Adipocyte (in vitro differentiated cells): Measurements from ENCODE around the gene MAP3K4.

Source experiments
- DNase-seq: peaks from one replicate; pipeline ENCODE4 v3.0.0-alpha.2; 2015; ENCODE audit warnings: low read depth
- H3K27me3 ChIP-seq: replicated peaks from 2 replicates; pipeline ENCODE4 v1.7.0; 2013; ENCODE audit warnings: mild to moderate bottlenecking, low read length, moderate library complexity; ENCODE audit not compliant: control insufficient read depth, insufficient read depth
- H3K36me3 ChIP-seq: 2 replicates; pipeline ENCODE4 v1.7.0; 2013; ENCODE audit warnings: low read length, mild to moderate bottlenecking, moderate library complexity; ENCODE audit not compliant: control insufficient read depth, insufficient read depth, severe bottlenecking
- H3K4me1 ChIP-seq: 2 replicates; pipeline ENCODE4 v1.7.0; 2013; ENCODE audit warnings: mild to moderate bottlenecking, low read length, moderate library complexity; ENCODE audit not compliant: control insufficient read depth, insufficient read depth
- H3K4me3 ChIP-seq: 2 replicates; pipeline ENCODE4 v1.7.0; 2013; ENCODE audit warnings: mild to moderate bottlenecking, low read length, moderate library complexity
- H3K9ac ChIP-seq: 2 replicates; pipeline ENCODE4 v1.7.0; 2013; ENCODE audit warnings: mild to moderate bottlenecking, low read length, moderate library complexity
- H3K9me3 ChIP-seq: 2 replicates; pipeline ENCODE4 v1.7.0; 2013; ENCODE audit warnings: mild to moderate bottlenecking, low read length, moderate library complexity; ENCODE audit not compliant: control insufficient read depth

MAP3K4 gene

DNA sequence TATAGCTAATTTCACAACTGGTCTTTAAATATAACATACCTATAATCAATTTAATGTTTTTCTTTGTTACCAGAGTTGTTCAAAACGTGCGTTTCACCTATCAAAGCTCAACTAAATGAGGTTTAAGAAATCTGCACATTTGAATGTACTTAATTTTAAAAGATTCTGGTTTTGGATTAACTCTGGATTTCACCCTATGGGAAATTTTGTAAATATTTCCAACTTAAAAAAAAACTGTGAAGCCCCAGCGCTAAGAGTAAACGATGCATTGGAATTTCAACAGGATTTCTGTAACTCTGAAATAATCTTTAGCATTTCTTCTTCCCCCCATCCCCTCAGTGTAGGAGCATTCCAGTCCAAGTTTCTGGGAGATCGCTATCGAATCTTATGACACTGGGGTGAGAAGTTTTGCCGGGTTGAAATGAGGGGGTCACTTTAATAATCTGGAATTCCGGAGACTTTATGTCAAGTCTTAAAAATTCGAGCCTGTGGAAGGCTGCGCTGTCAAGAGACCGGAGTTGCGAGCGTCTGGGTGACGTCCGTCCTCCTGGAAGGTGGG is 643 bp upstream of the MAP3K4 start:
- Histone ChIP-seq H3K4me1 (peaks cover 11% of the 10 kb centered on the region), H3K9me3 (no peaks in the 10 kb centered on the region), H3K9ac (peak overlapping the region; percentile 93), H3K27me3 (no peaks in the 10 kb centered on the region), H3K36me3 (no peaks in the 10 kb centered on the region), H3K4me3 (peak overlapping the region; percentile 92)
- DNase-seq: no peak

DNA sequence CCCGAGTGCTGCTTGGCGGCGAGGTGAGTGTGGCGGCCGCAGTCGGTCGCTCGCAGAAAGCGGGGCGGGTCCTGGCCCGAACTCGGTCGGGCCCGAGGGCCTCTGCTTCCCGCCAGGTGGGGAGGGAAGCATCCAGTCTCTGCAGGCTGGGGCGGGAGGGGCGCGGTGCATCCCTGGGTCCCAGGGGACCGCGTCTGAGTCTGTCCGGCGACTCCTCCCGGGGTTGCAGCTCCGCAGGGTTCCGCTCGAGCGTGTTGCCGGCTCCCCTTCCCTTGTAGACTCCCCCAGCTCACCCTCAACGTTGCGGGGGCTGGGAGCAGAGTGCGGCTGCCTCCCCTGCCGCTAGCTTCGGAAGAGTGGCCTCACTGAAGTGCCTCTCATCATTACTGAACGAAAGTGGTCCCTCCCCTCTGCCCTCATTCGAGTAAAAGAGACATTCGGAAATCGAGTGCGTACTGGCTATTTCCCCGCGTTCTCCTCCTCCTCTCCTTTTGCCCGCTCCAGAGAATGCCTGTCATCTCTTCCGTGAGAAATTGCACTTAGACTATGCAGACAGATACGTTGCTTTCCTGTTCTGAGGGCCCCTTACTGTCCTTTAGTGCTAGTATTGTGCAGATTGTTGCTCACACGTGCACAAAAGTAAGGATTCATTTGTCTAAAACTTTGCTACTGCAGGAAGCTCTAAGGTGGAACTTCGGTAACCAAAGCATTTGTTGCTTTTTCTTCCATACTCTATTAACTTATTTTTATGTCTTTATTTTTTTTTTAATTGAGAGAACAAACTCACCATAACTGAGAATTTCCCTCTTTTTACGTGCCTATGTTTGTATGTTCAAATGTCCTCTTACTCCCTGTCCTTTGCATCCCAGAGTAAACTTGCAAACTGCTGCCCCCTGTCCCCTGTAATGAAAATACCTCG is 751 bp downstream of the MAP3K4 start:
- Histone ChIP-seq H3K27me3 (no peaks in the 10 kb centered on the region), H3K36me3 (no peaks in the 10 kb centered on the region), H3K4me3 (peak overlapping the region; percentile 92), H3K9me3 (no peaks in the 10 kb centered on the region), H3K9ac (peak overlapping the region; percentile 93), H3K4me1 (peaks cover 11% of the 10 kb centered on the region)
- DNase-seq: peak; percentile 86

GRCh38 chr6:160992980-160993314 is 1.4 kb downstream of the MAP3K4 start:
- H3K4me3 ChIP-seq: peak overlapping the region; percentile 92
- DNase-seq: no peak

GRCh38 chr6:160995271-160995670 is 3.7 kb downstream of the MAP3K4 start:
- no peak overlapping the region for H3K9ac ChIP-seq

More at GRCh38 chr6:160992980-160993314, 1.4 kb downstream of the MAP3K4 start:
- peak overlapping the region; percentile 93 for H3K9ac ChIP-seq
- no peaks in the 10 kb centered on the region for H3K36me3 ChIP-seq
- H3K9me3 ChIP-seq: no peaks in the 10 kb centered on the region
- H3K27me3 ChIP-seq: no peaks in the 10 kb centered on the region
- H3K4me1 ChIP-seq: peaks cover 11% of the 10 kb centered on the region

GRCh38 chr6:160996131-160996601 is 4.6 kb downstream of the MAP3K4 start:
- peaks cover 17% of the 10 kb centered on the region for H3K4me1 ChIP-seq
- no peak for DNase-seq
- no peaks in the 10 kb centered on the region for H3K27me3 ChIP-seq
- no peak overlapping the region for H3K9ac ChIP-seq
- no peaks in the 10 kb centered on the region for H3K36me3 ChIP-seq
- no peaks in the 10 kb centered on the region for H3K9me3 ChIP-seq
- no peak overlapping the region for H3K4me3 ChIP-seq

More at GRCh38 chr6:160995271-160995670, 3.7 kb downstream of the MAP3K4 start:
- Histone ChIP-seq H3K4me1 (peaks cover 23% of the 10 kb centered on the region), H3K36me3 (no peaks in the 10 kb centered on the region), H3K27me3 (no peaks in the 10 kb centered on the region), H3K9me3 (no peaks in the 10 kb centered on the region), H3K4me3 (no peak overlapping the region)
- no peak for DNase-seq

- Histone ChIP-seq H3K27me3 (no peaks in the 10 kb centered on the region), H3K4me1 (peaks cover 11% of the 10 kb centered on the region), H3K9me3 (no peaks in the 10 kb centered on the region), H3K9ac (no peak overlapping the region), H3K4me3 (no peak overlapping the region), H3K36me3 (no peaks in the 10 kb centered on the region)
- DNase-seq: no peak
Measured at GRCh38 chr6:160998217-160998616, 6.6 kb downstream of the MAP3K4 start.

GRCh38 chr6:160998766-160999165 is 7.2 kb downstream of the MAP3K4 start:
- peaks cover 11% of the 10 kb centered on the region for H3K4me1 ChIP-seq
- H3K4me3 ChIP-seq: no peak overlapping the region
- H3K27me3 ChIP-seq: no peaks in the 10 kb centered on the region
- no peaks in the 10 kb centered on the region for H3K36me3 ChIP-seq
- no peaks in the 10 kb centered on the region for H3K9me3 ChIP-seq
- no peak for DNase-seq
- H3K9ac ChIP-seq: peak overlapping the region; percentile 21

DNA sequence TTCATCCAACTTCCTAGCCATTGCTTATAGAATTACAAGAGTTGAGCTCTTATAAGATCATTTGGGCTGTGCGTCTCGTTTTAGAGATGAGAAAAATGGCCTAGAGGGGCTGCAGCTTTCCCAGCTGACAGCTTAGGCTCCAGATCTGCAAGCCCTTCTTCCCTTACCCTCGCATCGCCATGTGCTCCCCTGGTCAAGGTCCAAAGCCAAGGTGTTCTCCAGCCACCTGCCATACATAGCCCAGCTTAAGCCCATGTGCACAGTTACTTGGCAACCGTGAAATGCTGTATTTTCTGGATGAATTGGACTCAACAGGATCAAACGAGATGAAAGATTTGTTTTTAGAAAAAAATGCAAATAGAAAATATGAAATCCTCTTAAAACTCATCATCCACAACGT is 7.9 kb downstream of the MAP3K4 start:
- Histone ChIP-seq H3K9ac (no peak overlapping the region), H3K36me3 (no peaks in the 10 kb centered on the region), H3K27me3 (no peaks in the 10 kb centered on the region), H3K4me1 (peaks cover 11% of the 10 kb centered on the region), H3K9me3 (no peaks in the 10 kb centered on the region), H3K4me3 (no peak overlapping the region)
- no peak for DNase-seq

GRCh38 chr6:161000632-161001031 is 9.1 kb downstream of the MAP3K4 start:
- H3K27me3 ChIP-seq: no peaks in the 10 kb centered on the region
- no peak for DNase-seq
- H3K9ac ChIP-seq: no peak overlapping the region
- H3K36me3 ChIP-seq: no peaks in the 10 kb centered on the region
- H3K4me1 ChIP-seq: peaks cover 11% of the 10 kb centered on the region
- no peak overlapping the region for H3K4me3 ChIP-seq
- no peaks in the 10 kb centered on the region for H3K9me3 ChIP-seq

GRCh38 chr6:161001421-161001820 is 9.9 kb downstream of the MAP3K4 start:
- Histone ChIP-seq H3K9me3 (no peaks in the 10 kb centered on the region), H3K4me1 (peaks cover 11% of the 10 kb centered on the region)
- DNase-seq: peak; percentile 11

GRCh38 chr6:161003336-161003735 is 11.8 kb downstream of the MAP3K4 start:
- peaks cover 10% of the 10 kb centered on the region for H3K4me1 ChIP-seq
- no peak overlapping the region for H3K4me3 ChIP-seq
- H3K9me3 ChIP-seq: no peaks in the 10 kb centered on the region
- H3K27me3 ChIP-seq: no peaks in the 10 kb centered on the region
- H3K9ac ChIP-seq: no peak overlapping the region
- DNase-seq: no peak
- H3K36me3 ChIP-seq: no peaks in the 10 kb centered on the region

More at GRCh38 chr6:161001421-161001820, 9.9 kb downstream of the MAP3K4 start:
- Histone ChIP-seq H3K36me3 (no peaks in the 10 kb centered on the region), H3K9ac (no peak overlapping the region), H3K4me3 (no peak overlapping the region), H3K27me3 (no peaks in the 10 kb centered on the region)
